Hepatocyte (in vitro differentiated cells): ENCODE measurements around the gene GPRIN2. TPM values are rescaled to one million over a fixed set of nuclear protein-coding genes. Genes with fewer than 3 reads are reported as not detected.

Source experiments
- DNase-seq: peaks from one replicate; pipeline ENCODE4 v3.0.0-alpha.2; 2016; ENCODE audit warnings: low spot score
- H2AFZ ChIP-seq: fragments of 200-600 bp; sonication (generic); 2 replicates; pipeline ENCODE4 v1.6.0; 2016; ENCODE audit warnings: antibody characterized with exemption, mild to moderate bottlenecking
- H3K27ac ChIP-seq: fragments of 200-600 bp; sonication (generic); 2 replicates; pipeline ENCODE4 v1.5.1; 2016; ENCODE audit warnings: mild to moderate bottlenecking
- H3K27me3 ChIP-seq: fragments of 200-600 bp; sonication (generic); 2 replicates; pipeline ENCODE4 v1.6.1; 2016
- H3K36me3 ChIP-seq: fragments of 200-600 bp; sonication (generic); replicated peaks from 2 replicates; pipeline ENCODE4 v1.5.1; 2016; ENCODE audit warnings: low read depth; ENCODE audit not compliant: insufficient read depth
- H3K4me1 ChIP-seq: fragments of 200-600 bp; sonication (generic); 2 replicates; pipeline ENCODE4 v1.5.1; 2016; ENCODE audit warnings: mild to moderate bottlenecking, moderate library complexity; ENCODE audit not compliant: insufficient read depth
- H3K4me2 ChIP-seq: fragments of 200-600 bp; sonication (generic); 2 replicates; pipeline ENCODE4 v1.6.0; 2016
- H3K4me3 ChIP-seq: fragments of 200-600 bp; sonication (generic); 2 replicates; pipeline ENCODE4 v1.5.1; 2016; ENCODE audit warnings: mild to moderate bottlenecking
- H3K79me2 ChIP-seq: fragments of 200-600 bp; sonication (generic); 2 replicates; pipeline ENCODE4 v1.6.0; 2017; ENCODE audit warnings: mild to moderate bottlenecking
- H3K9me2 ChIP-seq: fragments of 200-600 bp; sonication (generic); replicated peaks from 2 replicates; pipeline ENCODE4 v1.6.0; 2017; ENCODE audit warnings: mild to moderate bottlenecking; ENCODE audit not compliant: insufficient read depth
- H3K9me3 ChIP-seq: fragments of 200-600 bp; sonication (generic); 2 replicates; pipeline ENCODE4 v1.5.1; 2016; ENCODE audit warnings: low read depth, mild to moderate bottlenecking
- H4K20me1 ChIP-seq: fragments of 200-600 bp; sonication (generic); 2 replicates; pipeline ENCODE4 v1.6.0; 2016; ENCODE audit warnings: mild to moderate bottlenecking; ENCODE audit not compliant: insufficient read depth, poor library complexity, severe bottlenecking
- CTCF ChIP-seq: fragments of 200-600 bp; sonication (generic); IDR thresholded peaks from 2 replicates; pipeline ENCODE4 v1.5.1; 2016; ENCODE audit warnings: antibody characterized with exemption, mild to moderate bottlenecking; ENCODE audit not compliant: poor library complexity
- EZH2 ChIP-seq: fragments of 200-600 bp; sonication (generic); IDR thresholded peaks from 2 replicates; pipeline ENCODE4 v1.6.1; 2016; ENCODE audit warnings: antibody characterized with exemption, mild to moderate bottlenecking, borderline replicate concordance
- EZH2phosphoT487 ChIP-seq: fragments of 200-600 bp; sonication (generic); IDR thresholded peaks from one replicate; pipeline ENCODE4 v1.6.1; 2018; ENCODE audit warnings: antibody characterized with exemption, mild to moderate bottlenecking, low read depth, moderate library complexity; ENCODE audit not compliant: unreplicated experiment, severe bottlenecking
- WGBS: methylation state at CpG from one replicate; pipeline ENCODE4 v1.1.6; 2016; ENCODE audit warnings: low lambda C conversion rate; ENCODE audit errors: missing lambda C conversion rate; 5-methylcytosine and 5-hydroxymethylcytosine counted together
- polyA plus RNA-seq: library from polyadenylated mRNA; unstranded; fragments of >200 nt; fragmentation: Nextera tagmentation; extraction: Ambion mirVana; gene quantifications from 2 replicates; pipeline ENCODE4 v1.2.1, GENCODE V29; 2016
- total RNA-seq: library from RNA; depleted of rRNA; stranded (reverse); fragments of >200 nt; gene quantifications from 2 replicates; pipeline ENCODE4 v1.2.3, GENCODE V29; 2014

The GPRIN2 gene
- total and polyA plus RNA-seq, 2 experiments from 2014 or later: 15.0 to 23.4 TPM

- Histone ChIP-seq H3K27me3 (no peaks in the 10 kb centered on the region), H3K36me3 (no peaks in the 10 kb centered on the region), H3K4me1 (peaks cover 22% of the 10 kb centered on the region), H3K4me3 (no peak overlapping the region), H3K9me2 (no peaks in the 10 kb centered on the region), H3K4me2 (no peak overlapping the region), H4K20me1 (no peaks in the 10 kb centered on the region), H3K9me3 (no peaks in the 10 kb centered on the region), H2AFZ (no peak overlapping the region), H3K79me2 (no peaks in the 10 kb centered on the region), H3K27ac (no peak overlapping the region)
- WGBS: 84% methylated on average over 7 of the region's 7 CpGs
- no peak for DNase-seq
- TF ChIP-seq EZH2phosphoT487 (no peak), CTCF (no peak), EZH2 (no peak)
Observed at GRCh38 chr10:46542567-46543465, 13.6 kb downstream of the GPRIN2 start.

- DNase-seq: no peak
- Histone ChIP-seq H3K9me3 (no peaks in the 10 kb centered on the region), H3K27me3 (no peaks in the 10 kb centered on the region), H3K9me2 (no peaks in the 10 kb centered on the region), H2AFZ (peak overlapping the region; percentile 66), H3K27ac (no peak overlapping the region), H4K20me1 (no peaks in the 10 kb centered on the region), H3K4me2 (peak overlapping the region; percentile 82), H3K4me3 (no peak overlapping the region), H3K4me1 (peaks cover 22% of the 10 kb centered on the region), H3K79me2 (no peaks in the 10 kb centered on the region), H3K36me3 (no peaks in the 10 kb centered on the region)
- TF ChIP-seq EZH2phosphoT487 (no peak), CTCF (no peak), EZH2 (no peak)
- WGBS: 80% methylated on average over 7 of the region's 7 CpGs
Observed at GRCh38 chr10:46541735-46542566, 14.5 kb downstream of the GPRIN2 start.

GRCh38 chr10:46541017-46541661 lies 15.3 kb downstream of the GPRIN2 start:
- no peaks in the 10 kb centered on the region for H3K9me3 ChIP-seq

More at GRCh38 chr10:46541017-46541661, 15.3 kb downstream of the GPRIN2 start:
- Histone ChIP-seq H4K20me1 (no peaks in the 10 kb centered on the region), H2AFZ (peak overlapping the region; percentile 66), H3K27me3 (no peaks in the 10 kb centered on the region), H3K4me2 (peak overlapping the region; percentile 82), H3K79me2 (no peaks in the 10 kb centered on the region), H3K27ac (peak overlapping the region; percentile 90), H3K4me3 (peak overlapping the region; percentile 20), H3K4me1 (peaks cover 22% of the 10 kb centered on the region), H3K36me3 (no peaks in the 10 kb centered on the region), H3K9me2 (no peaks in the 10 kb centered on the region)
- WGBS: 11% methylated on average over 35 of the region's 42 CpGs
- peak; percentile 71 for DNase-seq
- TF ChIP-seq CTCF (peak; percentile 56), EZH2 (no peak)
